Measurements from ENCODE around the gene PARD3B.

PARD3B gene

GRCh38 chr2:204772546-204772945, 227.3 kb downstream of the PARD3B start:
- no peak for DNase-seq

GRCh38 chr2:204775766-204776165, 230.5 kb downstream of the PARD3B start:
- DNase-seq: no peak

GRCh38 chr2:204776781-204777559, 231.7 kb downstream of the PARD3B start:
- no peak for DNase-seq

DNA sequence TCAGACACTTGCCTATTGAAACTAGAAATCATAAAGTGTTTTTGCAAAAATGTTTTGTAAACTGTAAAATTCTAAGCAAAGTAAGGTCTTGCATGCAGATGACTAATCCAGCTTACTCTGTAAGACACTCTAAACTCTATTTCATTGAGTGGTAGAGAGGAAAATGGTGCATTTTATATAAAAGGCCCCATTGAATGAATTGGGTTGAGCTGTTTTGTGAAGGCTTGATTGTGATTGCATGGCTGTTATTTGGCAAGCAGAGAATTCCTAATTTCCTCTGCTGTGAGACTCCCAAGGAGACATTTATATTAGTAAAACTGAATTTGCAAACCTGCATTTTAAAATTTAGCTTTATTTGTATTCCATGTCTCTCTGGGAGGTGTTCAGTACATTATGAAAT, 234.5 kb downstream of the PARD3B start:
- DNase-seq: no peak

- no peak for DNase-seq
Measured at GRCh38 chr2:204781941-204782340, 236.7 kb downstream of the PARD3B start.

GRCh38 chr2:204790076-204790475, 244.8 kb downstream of the PARD3B start:
- no peak for DNase-seq

DNA sequence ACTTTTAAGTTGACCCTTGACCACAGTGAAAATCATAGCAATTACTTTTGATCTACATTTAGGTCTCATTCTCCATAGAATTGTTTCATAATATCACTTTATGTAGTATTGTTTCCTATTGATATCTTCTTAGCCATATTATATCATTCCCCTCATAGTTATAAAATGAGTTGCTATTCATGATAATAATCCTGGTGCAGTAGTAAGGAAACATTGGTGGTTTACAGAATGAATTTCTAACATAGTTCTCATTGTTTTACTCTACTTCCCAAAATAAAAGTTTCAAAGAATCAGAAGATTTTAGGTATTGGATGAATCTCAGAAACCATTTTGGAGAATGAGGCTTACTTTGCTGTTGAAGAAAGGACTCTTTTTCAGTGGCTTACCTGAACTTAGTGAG, 246.0 kb downstream of the PARD3B start:
- DNase-seq: no peak

GRCh38 chr2:204794624-204795023, 249.3 kb downstream of the PARD3B start:
- no peak for DNase-seq

- DNase-seq: no peak
Measured at GRCh38 chr2:204795156-204795555, 249.9 kb downstream of the PARD3B start.

- no peak for DNase-seq
Measured at GRCh38 chr2:204796581-204796980, 251.3 kb downstream of the PARD3B start.

DNA sequence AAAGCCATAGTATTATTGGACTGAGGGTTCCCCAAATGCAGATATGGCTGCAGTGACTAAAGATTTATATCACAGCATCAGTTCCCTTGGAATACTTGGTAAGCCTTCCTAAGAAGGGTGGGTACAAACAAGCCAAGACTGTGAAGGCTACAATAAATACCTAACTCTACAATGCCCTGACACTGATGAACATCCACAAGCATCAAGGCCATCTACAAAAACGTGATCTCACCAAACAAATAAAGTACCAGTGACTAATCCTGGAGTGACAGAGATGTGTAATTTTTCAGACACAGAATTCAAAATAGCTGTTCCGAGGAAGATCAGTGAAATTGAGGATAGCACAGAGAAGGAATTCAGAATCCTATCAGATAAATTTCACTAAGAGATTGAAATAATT, 254.5 kb downstream of the PARD3B start:
- DNase-seq: no peak

DNA sequence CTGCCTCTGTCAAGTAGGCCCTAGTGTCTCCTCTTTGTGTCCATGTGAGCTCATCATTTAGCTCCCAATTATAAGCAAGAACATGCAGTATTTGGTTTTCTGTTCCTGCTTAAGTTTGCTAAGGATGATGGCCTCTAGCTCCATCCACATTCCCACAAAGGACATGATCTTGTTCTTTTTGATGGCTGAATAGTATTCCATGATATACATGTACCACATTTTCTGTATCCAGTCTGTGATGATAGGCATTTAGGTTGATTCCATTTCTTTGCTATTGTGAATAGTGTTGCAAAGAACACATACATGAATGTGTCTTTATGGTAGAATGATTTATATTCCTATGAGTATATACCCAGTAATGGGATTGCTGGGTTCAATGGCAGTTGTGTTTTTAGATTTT, 263.2 kb downstream of the PARD3B start:
- DNase-seq: no peak

- no peak for DNase-seq
Measured at GRCh38 chr2:204824751-204825453, 279.6 kb downstream of the PARD3B start.

DNA sequence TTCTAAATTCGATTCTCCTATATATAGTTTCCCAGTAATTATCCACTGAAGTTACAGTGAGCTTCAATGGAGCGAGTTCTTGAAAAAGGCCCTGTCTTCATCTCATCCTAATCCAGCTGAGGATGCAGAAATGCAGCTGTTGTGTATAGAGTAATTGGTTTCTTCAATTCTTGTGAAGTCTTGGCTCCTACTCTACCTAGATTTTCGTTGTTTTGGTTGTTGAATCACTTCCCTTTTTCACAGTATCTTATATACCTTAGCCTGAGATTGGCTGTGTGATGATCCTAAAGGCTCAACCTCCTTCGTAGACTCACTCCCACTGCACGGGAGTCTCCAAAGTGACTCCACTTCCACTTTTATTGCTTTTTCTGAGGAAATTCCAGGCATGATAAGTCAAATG, 280.4 kb downstream of the PARD3B start:
- no peak for DNase-seq

GRCh38 chr2:204827701-204828590, 282.7 kb downstream of the PARD3B start:
- DNase-seq: no peak

DNA sequence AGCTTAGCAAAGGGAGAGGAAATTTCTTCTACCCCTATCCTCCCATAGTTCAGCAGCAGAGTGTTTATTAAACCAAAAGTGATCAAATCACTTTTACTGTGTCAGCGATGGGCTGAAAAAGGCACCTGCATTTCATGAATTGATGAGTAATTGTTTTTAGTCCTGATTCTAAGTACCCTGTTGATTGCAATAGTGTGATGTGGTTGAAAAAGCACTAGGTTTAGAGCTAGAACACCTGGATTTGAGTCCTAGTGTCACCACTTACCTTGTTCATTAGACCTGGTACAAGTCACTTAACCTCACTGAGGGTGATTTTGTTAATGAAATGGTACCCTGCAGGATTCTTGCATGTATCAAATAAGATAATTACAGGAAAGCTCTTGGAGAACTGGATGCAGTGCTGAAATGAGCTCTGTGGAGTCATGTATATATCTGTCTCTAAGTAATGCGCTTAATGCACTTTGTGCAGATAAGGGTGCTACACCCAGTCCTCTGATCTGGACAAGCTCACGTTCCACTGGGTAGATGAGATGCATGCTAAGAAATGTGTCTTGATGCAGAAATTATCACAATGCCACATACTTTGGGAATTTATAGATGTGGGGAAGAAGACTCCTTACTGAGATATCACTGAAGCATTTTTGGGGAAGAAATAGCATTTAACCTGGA, 289.6 kb downstream of the PARD3B start:
- no peak for DNase-seq

DNA sequence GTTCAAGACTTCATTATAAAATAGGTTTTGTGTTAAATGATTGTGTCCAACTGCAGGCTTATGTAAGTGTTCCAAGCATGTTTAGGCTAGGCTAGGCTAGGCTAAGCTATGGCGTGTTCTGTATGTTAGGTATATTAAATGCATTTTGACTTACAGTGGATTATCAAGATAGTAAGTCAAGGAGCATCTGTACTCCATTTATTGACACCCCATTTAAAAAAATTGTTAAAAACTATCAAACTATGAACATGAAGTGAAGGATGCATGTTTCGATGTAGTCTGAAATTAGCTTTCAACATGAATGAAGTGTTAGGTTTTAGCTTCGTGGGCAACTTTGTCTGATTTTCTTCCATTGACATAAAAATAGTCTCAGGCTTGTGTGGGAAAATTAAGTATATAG, 290.5 kb downstream of the PARD3B start:
- DNase-seq: no peak

- no peak for DNase-seq
Measured at GRCh38 chr2:204840504-204840903, 295.2 kb downstream of the PARD3B start.

GRCh38 chr2:204842068-204842467, 296.8 kb downstream of the PARD3B start:
- DNase-seq: no peak

GRCh38 chr2:204842661-204843485, 297.6 kb downstream of the PARD3B start:
- DNase-seq: peak; percentile 1 to 8

- DNase-seq: no peak
Measured at GRCh38 chr2:204846471-204846870, 301.2 kb downstream of the PARD3B start.

DNA sequence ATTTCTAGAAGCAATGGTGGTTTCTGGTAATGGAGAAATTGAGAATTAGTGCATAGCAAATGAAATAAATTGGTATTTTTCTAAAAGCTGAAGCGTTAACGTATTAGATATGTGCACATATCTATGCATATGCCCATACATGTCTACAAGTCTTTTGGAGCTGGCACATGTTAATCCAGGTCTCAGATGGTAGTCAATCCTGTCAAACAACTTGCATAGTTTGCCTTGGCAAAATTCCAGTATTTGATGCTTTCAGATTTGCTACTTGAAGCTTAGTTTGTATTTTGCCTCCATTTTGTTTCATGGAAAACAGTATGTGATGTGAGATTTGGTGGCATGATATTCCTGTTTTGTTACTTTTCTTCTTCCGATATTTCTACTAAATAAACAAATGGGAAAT, 304.6 kb downstream of the PARD3B start:
- DNase-seq: no peak
